NCI-H146 treated with DMSO at 0.1 percent for 48 hours (cell line): Measurements from ENCODE around the gene UBD.

ENCODE experiments used
- DNase-seq: peaks from one replicate; lab custom pipeline; 2025; ENCODE audit not compliant: unreplicated experiment; lab: John Stamatoyannopoulos, UW

Gene UBD

GRCh38 chr6:29524044-29524443, 35.5 kb downstream of the UBD start:
- DNase-seq: no peak

GRCh38 chr6:29522227-29522626, 37.3 kb downstream of the UBD start:
- DNase-seq: no peak

- DNase-seq: no peak
These were observed 38.4 kb downstream of the UBD start for GRCh38 chr6:29521006-29521680.

GRCh38 chr6:29520232-29520631, 39.3 kb downstream of the UBD start:
- DNase-seq: no peak

GRCh38 chr6:29519291-29520010, 40.1 kb downstream of the UBD start:
- DNase-seq: no peak

- DNase-seq: no peak
These were observed 41.6 kb downstream of the UBD start for GRCh38 chr6:29517728-29518440.

GRCh38 chr6:29517245-29517644, 42.3 kb downstream of the UBD start:
- no peak for DNase-seq

GRCh38 chr6:29516108-29516507, 43.4 kb downstream of the UBD start:
- DNase-seq: no peak

- DNase-seq: no peak
These were observed 48.7 kb downstream of the UBD start for GRCh38 chr6:29510746-29511300.

- no peak for DNase-seq
These were observed 49.3 kb downstream of the UBD start for GRCh38 chr6:29510202-29510601.

- DNase-seq: no peak
These were observed 49.8 kb downstream of the UBD start for GRCh38 chr6:29509711-29510110.

- no peak for DNase-seq
These were observed 50.3 kb downstream of the UBD start for GRCh38 chr6:29509239-29509638.

GRCh38 chr6:29507319-29507718, 52.2 kb downstream of the UBD start:
- no peak for DNase-seq

GRCh38 chr6:29506446-29507067, 53.0 kb downstream of the UBD start:
- DNase-seq: no peak

GRCh38 chr6:29505808-29506207, 53.7 kb downstream of the UBD start:
- no peak for DNase-seq
